Upper lobe of left lung (tissue), 4 donors: ENCODE results near the gene AFAP1L2.

Experiments
- CTCF ChIP-seq, 6 experiments: fragments of 450-650 bp in 4 of 6; fragments of 200-600 bp in 2 of 6; sonication (generic) in 2 of 6; IDR thresholded peaks; one replicate each; pipeline ENCODE4 v1.5.1; 2016 to 2019; ENCODE audit warnings: antibody characterized with exemption in 6 of 6
- POLR2AphosphoS5 ChIP-seq, 2 donors: sonication (generic); formaldehyde crosslinking; IDR thresholded peaks; one replicate each; pipeline ENCODE4 v1.5.1; 2017; ENCODE audit warnings: antibody characterized with exemption in 2 of 2

GRCh38 chr10:114346176-114347031, 57.9 kb downstream of the AFAP1L2 start:
- no peak for TF ChIP-seq POLR2AphosphoS5 (IDR thresholded peaks at IDR 0.05)
- no peak for TF ChIP-seq CTCF (IDR thresholded peaks at IDR 0.05)
